Suprapubic skin (tissue), 4 donors: ENCODE measurements around the gene POLR2C. TPM values are rescaled to one million over a fixed set of nuclear protein-coding genes. Genes with fewer than 3 reads are reported as not detected.

ENCODE experiments used
- total RNA-seq, 4 donors: library from RNA; depleted of rRNA; stranded (reverse); fragments of >200 nt; gene quantifications; one replicate each; pipeline ENCODE4 v1.1.0, GENCODE V29; 2016

The POLR2C gene
- total RNA-seq, 4 donors from 2014 or later, result 65.0 to 80.3 (median 72.0) TPM

Other genes starting within 250 kb of the POLR2C start
- gene ARL2BP, start 217.4 kb upstream of the POLR2C start, total RNA-seq, result 10 to 100 TPM; 27.8 to 66.2 (median 51.0) TPM
- gene PLLP, start 178.0 kb upstream of the POLR2C start, total RNA-seq, result 100 to 1,000 TPM in 3 of 4 donors, 10 to 100 TPM in 1; 34.7 to 215 (median 205) TPM
- 10 to 100 TPM in 1 of 4 donors, 1 to 10 TPM in 3; 1.5 to 11.7 (median 3.3) TPM for gene CCL22, start 103.9 kb upstream of the POLR2C start, total RNA-seq
- gene CX3CL1, start 90.2 kb upstream of the POLR2C start, total RNA-seq, result 10 to 100 TPM; 12.8 to 25.1 (median 13.6) TPM
- gene CCL17, start 57.9 kb upstream of the POLR2C start, total RNA-seq, result 1 to 10 TPM in 1 of 4 donors, not detected in 3; 2.6 TPM
- 10 to 100 TPM; 32.2 to 40.0 (median 35.7) TPM for gene CIAPIN1, start 15.3 kb upstream of the POLR2C start, total RNA-seq
- gene COQ9, start 15.2 kb upstream of the POLR2C start, total RNA-seq, result 10 to 100 TPM; 45.7 to 60.1 (median 48.8) TPM
- gene DOK4, start 23.8 kb downstream of the POLR2C start, total RNA-seq, result 10 to 100 TPM; 29.8 to 66.8 (median 51.3) TPM
- gene CCDC102A, start 73.9 kb downstream of the POLR2C start, total RNA-seq, result 10 to 100 TPM in 1 of 4 donors, 1 to 10 TPM in 3; 7.1 to 11.5 (median 8.5) TPM
- under 1 TPM in 3 of 4 donors, not detected in 1; 0.16 to 0.53 (median 0.16) TPM for gene ADGRG5, start 80.0 kb downstream of the POLR2C start, total RNA-seq
- 100 to 1,000 TPM; 107 to 202 (median 139) TPM for gene ADGRG1, start 166.0 kb downstream of the POLR2C start, total RNA-seq
- gene ADGRG3, start 205.6 kb downstream of the POLR2C start, total RNA-seq, result 1 to 10 TPM in 2 of 4 donors, under 1 TPM in 1, not detected in 1; 0.32 to 2.0 (median 2.0) TPM
- not detected for gene DRC7, start 232.1 kb downstream of the POLR2C start, total RNA-seq